Prostate gland (tissue), 2 donors: Measurements from ENCODE around the gene COL25A1.

ENCODE experiments used
- POLR2A ChIP-seq: fragments of 450-650 bp; IDR thresholded peaks from one replicate; pipeline ENCODE4 v1.6.1; 2016; ENCODE audit warnings: antibody characterized with exemption, mild to moderate bottlenecking
- POLR2AphosphoS5 ChIP-seq: sonication (generic); formaldehyde crosslinking; IDR thresholded peaks from one replicate; pipeline ENCODE4 v1.6.1; 2017; ENCODE audit warnings: antibody characterized with exemption
- TF ChIP-seq, protein P1 (sequence below), 4 experiments: fragments of 200-600 bp in 2 of 4; fragments of 450-650 bp in 2 of 4; sonication (generic) in 2 of 4; IDR thresholded peaks; 1 replicate in 3 of 4; 2 replicates in 1 of 4; pipeline ENCODE4 v1.5.1; 2016 to 2019; ENCODE audit warnings: antibody characterized with exemption in 4 of 4, mild to moderate bottlenecking in 2 of 4, moderate library complexity in 2 of 4

DNA sequence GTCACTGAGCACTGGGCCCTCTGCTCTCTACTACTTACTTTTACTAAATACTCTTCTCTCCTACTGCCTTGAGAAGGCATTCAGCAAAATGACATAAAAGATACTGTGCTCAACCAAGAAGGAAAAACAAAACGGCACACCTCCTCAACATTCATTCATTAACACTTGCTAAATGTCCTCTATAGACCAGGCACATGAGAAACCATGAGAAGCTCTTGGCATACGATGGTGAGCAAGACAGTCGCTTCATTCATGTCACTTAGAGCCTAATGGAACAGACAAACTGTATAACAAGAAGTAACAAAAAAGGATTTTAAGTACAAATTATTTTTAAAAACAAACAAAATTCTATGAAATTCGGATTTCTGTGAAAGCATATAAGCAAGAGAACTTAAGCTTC lies 38.7 kb downstream of the COL25A1 start:
- TF ChIP-seq, protein P1, sequence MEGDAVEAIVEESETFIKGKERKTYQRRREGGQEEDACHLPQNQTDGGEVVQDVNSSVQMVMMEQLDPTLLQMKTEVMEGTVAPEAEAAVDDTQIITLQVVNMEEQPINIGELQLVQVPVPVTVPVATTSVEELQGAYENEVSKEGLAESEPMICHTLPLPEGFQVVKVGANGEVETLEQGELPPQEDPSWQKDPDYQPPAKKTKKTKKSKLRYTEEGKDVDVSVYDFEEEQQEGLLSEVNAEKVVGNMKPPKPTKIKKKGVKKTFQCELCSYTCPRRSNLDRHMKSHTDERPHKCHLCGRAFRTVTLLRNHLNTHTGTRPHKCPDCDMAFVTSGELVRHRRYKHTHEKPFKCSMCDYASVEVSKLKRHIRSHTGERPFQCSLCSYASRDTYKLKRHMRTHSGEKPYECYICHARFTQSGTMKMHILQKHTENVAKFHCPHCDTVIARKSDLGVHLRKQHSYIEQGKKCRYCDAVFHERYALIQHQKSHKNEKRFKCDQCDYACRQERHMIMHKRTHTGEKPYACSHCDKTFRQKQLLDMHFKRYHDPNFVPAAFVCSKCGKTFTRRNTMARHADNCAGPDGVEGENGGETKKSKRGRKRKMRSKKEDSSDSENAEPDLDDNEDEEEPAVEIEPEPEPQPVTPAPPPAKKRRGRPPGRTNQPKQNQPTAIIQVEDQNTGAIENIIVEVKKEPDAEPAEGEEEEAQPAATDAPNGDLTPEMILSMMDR (IDR thresholded peaks at IDR 0.05) = no peak
- TF ChIP-seq POLR2A (no peak), POLR2AphosphoS5 (no peak)
